GM18867 (cell line): ENCODE measurements around the gene TNFRSF14.
"Not testable (repeated sequence)": the region's sequence is repeated elsewhere in the genome, so short reads cannot be mapped to it uniquely, and the experiment has no call there.

ENCODE experiments used
- ATAC-seq: cut with Tn5 transposase; IDR thresholded peaks from one replicate; pipeline ENCODE4 v1.9.1; 2021; ENCODE audit warnings: mild to moderate bottlenecking, moderate library complexity; ENCODE audit not compliant: unreplicated experiment

TNFRSF14 gene

DNA sequence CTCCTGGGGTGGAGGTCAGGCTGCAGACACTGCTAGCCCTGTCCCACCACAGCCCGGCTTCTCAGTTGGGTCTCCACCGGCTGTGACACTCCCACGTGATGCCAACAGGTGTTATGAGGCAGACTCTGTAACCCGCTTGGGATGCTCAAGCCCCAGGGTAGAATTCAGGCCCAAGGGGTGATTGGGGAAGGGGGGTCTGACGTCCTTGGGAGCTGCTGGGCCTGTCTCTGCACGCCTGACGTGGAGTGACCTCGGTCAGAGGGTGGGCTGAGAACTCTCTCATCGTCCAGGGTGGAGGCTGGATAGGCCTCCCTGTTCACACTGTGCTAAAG lies 18.4 kb upstream of the TNFRSF14 start:
- ATAC-seq: no peak

DNA sequence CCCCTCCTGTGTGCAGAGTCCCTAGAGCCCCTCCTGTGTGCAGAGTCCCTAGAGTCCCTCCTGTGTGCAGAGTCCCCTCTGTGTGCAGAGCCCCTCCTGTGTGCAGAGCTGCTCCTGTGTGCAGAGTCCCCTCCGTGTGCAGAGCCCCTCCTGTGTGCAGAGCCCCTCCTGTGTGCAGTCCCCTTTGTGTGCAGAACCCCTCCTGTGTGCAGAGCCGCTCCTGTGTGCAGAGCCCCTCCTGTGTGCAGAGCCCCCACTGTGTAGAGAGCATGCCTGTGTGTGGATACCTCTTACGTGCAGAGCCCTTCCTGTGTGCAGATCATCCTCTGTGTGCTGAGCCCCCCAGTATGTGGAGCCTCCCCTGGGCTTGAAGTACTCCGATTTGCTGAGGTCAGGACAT lies 17.8 kb upstream of the TNFRSF14 start:
- no peak for ATAC-seq

DNA sequence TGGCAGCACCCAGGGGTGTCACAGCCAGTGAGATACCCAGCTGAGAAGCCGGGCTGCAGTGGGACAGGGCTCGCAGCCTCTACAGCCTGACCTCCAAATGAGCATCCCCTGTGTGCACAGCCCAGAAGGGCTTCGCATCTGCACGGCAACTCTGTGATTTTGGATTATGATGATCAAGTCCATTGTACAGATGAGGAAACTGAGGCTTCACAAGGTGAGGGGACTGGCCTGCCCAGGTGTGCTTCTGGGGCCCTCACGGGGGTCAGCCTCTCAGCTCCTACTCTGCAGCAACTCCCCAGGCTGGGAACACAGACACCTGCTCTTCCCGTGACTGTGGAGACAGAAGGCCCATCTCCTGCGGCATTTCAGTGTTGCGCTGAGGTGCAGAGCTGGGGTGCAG lies 17.3 kb upstream of the TNFRSF14 start:
- no peak for ATAC-seq

DNA sequence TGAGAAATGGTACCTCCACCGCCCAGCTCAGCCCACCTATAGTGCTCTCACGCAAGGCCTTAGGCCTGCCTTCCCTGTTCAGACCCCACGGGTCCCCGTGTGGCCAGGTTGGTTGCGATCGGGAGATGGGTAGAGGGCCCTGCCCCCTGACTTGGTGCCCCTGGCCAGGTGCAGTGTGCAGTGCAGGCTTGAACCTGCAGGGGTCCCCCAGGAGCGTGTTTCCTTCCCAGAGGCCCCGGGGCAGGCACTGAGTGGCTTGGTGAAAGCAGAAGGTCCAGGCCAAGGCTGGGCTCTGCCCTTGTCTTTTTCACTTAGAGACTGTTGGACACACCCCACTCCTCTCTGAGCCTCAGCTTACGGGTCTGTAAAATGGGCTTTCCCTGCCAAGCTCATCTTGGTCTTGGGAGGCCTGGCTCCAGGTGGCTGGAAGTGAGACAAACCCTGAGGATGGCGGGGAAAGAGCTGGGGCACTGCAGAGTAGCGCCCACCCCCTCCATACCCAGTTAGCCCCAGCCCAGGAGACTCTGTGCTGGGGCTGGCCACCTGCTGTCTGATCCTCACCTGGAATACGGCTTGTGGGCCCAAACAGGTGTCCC lies 16.8 kb upstream of the TNFRSF14 start:
- peak; percentile 39 for ATAC-seq

DNA sequence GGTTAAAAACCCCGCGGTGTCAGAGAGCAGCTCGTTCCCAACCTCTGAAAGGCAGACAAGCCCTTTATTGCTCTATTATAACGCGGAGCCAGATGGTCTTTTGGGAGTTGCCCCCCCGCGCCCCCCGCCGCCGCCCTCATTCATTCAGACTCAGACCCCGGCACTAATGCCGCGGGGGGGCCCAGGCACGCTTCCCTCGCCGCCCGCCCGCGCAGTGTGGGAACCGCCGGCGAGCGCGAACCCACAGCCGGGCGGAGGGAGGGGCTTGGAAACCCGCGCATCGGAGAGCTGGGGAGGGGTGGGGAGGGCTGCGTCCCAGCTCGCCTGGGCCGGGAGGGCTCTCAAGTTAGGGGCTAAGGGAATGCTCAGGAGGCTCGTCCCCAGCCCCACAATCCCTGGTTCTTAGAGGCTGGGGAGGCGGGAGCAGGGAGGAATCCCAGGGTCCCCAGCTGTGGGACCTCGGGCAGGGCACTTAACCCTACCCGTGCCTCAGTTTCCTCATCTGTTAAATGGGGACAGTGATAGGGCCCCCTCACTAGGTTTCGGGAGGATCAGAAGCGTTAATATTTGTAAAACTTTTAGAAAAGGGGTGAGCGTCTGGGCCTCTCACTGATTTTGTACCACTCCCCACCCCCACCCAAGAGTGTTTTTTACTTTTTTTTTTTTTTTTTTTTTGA lies 15.2 kb upstream of the TNFRSF14 start:
- no peak for ATAC-seq

DNA sequence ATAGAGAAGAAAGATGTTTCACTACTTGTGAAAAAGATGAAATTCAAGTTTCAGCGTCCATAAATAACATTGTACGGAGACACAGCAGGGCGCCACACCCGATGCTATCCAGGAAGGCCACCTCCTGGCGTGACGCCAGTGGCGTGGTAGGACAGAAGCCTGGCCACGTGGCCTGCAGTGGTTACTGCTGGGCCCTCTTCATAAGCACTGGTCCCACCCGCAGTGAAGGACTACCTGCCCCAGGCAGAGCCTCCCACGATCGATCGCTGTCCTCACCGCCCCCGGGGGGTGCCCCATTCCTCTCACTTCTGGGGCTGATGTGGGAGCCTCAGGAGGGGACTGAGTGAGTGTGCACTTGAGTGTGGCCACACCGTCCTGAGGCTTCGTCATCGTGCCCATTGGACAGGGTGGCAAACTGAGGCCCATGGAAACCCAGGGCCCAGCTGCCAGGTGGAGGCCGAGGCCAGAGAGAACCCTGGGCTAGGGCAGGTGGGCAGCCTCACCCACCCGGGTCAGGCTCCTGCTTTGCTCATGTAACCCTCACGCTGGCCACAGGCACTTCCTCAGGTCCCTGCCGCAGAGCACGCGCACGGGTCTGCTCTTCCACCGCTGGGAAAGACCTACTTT lies 14.4 kb upstream of the TNFRSF14 start:
- ATAC-seq: no peak

DNA sequence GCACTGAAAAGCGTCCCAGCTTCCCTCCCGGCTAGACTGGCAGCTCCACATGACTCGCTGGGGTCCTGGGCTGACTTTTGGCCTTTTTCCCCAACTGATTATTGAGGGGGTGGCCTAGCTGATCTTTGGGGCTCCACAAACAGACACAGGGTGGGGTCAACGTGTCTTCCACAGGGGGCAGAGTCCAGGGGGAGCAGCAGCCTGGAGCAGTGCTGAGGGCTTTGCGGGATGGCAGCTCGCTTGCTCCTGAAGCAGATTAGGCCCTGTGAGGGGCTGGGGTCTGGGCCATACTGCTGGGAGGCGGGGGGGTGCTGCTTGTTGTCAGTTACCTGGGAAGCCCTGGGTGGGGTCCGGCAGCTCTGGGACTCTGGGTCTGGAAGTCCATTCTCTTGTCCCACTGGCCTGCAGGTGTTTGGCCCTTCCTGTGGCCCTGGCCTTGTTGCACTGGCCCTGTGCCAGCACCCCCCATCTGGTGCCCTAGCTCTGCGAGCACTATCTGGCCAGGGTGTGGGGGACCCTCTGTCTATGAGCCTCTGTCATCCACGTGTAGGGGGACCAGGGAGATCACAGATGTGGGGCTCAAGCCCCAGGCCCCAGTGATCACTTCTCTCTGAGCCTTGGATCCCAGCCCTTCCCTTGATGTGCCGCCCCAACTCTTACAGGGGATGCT lies 13.8 kb upstream of the TNFRSF14 start:
- no peak for ATAC-seq

DNA sequence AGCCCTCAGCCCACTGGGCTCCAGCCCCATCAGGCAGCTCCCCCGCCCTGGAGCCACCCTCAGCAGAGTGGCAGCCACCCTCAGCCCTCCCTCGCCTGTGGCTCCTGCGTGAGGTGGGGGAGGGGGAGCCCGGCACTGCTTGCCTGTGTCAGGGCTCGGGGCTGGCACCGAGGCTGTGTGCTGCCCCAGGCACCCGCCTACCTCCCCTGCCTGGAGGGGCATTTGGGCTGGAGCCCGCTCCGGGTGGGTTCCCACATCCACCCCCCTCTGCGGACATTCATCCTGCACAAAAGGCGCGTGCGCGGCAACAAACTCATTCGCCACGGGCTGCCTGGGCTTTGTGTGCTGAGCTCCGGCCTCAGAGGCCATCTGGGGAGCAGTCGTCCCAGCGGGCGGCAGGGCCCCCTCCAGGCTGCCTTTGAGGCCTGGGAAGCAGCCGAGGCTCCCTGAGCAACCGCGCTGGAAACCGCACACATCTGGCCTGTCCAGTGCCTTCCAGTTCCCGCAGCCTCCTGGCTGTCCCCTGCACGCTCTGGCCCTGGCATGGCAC lies 12.6 kb upstream of the TNFRSF14 start:
- no peak for ATAC-seq

DNA sequence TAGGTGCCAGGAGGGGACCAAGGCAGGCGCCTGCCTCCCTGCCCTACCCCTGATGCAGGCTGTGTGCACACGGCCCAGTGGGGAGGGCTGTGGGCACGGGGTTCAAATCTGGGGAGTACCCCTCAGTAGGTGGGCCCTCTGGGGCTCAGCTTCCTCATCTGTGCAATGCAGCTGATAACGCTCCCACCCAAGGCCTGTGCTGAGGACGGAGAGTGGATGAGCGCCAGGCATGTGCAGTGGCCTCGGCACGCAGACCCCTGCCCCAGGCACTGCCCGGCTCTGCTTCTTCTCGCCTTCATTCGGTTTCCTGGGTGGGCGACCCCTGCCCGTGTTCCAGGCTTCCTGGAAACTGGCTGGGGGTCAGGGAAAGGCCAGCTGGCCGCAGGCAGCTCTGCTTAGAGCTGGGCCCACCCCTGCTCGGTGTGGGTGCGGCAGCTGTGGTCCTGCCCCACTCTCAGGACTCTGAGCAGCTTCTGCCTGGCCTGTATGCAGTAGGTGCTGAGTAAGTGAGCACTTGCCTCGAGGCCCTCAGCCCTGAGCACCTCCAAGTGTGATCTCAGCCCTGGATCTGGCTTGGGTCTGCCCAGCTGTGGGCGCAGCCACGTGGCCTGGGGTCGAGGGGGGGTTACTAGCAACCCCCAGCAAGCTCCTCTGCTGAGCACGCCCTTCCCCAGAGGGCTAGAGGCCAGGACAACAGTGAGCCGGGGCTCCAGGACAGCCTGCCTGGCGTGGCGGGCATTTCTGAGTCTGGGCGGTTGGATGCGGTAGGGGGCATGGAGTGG lies 11.9 kb upstream of the TNFRSF14 start:
- ATAC-seq: no peak

DNA sequence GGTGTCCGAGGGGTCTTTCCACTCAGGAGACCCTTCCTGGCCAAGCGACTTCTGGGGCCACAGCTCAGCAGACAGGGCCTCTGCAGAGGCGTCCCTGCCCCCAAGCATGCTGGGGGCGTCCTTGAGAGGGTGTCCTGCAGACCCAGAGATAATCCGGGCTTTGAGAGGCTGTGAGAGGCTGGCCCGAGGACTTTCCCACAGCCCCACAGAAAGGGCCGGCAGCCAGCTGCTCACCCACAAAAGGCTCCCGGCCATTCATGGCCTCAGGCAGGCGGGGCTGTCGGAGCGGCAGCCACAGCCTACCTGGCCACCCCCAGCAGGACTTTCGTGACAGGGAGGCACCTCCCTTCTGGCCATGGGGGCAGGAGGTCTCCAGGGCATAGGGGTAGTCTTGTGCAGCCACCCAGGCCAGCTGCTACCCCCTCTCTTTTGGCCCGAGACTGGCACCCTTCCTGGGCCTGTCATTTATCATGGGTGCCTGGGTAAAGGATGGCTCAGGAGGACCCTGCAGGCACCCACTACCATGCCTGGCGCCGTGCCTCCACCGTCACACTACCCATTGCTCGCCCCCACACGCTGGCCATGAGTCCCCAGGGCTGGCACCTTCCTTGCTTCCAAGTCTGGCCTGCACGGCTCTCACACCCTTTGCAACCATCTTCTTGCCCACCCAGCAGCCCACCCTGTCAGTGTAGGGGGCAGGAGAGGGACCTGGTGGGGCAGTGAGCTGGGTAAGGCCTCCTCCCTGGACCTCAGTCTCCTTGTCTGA lies 11.1 kb upstream of the TNFRSF14 start:
- no peak for ATAC-seq

DNA sequence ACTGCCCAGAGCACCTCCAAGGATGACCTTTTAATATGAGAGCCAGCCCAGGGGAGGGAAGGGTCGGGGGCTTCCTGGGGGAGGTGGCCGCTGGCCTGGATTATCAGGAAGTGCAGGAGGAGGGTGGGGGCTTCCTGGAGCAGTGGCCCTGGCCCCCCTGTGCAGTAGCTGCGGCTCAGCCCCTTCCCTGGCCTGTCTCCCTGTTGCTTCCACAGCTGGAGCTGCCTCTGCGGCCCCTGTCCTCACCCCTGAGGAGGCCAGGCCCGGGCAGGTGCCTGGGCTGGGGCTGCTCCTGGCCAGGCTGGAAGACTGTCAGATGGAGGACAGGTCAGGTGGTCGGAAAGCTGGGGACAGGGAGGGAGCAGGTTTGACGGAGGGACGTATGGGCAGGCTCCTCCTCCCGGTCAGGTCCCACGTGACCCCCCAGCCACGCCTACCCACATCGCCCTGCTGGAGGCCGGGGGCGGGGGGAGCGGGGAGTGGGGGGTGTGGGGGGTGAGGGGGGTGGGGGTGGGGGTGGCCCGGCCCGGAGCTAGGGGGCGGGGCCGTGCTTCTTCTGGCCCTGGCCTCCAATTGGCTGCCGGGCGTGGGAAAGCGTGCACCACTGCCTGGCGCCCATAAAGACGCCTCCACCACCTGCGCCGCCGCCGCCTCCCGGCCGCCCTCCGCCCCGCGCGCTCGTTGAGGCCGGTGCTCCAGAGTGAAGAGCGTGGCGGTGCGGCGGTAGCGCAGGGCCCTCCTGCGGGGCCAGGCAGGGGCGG lies 10.2 kb upstream of the TNFRSF14 start:
- peak; percentile 35 for ATAC-seq

DNA sequence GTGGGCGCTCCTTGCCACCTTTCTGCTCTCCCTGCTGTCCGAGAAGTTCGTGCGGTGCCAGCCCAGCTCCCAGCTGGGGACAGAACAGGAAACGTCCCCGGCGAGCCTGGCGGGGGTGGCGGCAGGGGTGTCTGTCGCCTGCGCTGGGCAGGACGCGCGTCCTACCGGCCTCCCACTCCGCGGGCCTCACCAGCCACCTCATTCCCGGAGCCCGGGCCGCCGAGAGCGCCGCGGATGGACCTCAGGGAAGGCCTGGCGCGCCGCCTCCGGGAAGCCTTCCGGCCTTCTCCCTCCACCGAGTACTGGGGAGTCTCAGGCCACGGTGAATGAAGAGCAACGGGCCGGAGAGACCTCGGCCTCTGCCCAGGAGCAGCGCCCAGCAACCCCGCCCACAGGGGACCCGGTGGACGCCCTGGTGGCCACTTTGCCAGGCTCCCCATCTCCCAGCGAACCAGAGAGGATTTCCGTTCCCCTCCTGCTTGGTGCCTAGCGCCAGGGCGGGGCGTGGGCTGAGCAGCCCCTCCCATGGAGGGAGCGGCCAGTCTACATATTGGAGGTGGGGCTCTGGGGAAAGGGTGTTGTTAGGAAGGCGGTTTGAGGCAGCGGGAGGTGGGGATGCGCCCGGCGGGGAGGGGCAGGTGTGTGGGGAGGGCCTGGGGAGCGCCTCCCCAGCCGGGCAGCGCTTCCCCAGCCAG lies 9.5 kb upstream of the TNFRSF14 start:
- ATAC-seq: peak; percentile 28

DNA sequence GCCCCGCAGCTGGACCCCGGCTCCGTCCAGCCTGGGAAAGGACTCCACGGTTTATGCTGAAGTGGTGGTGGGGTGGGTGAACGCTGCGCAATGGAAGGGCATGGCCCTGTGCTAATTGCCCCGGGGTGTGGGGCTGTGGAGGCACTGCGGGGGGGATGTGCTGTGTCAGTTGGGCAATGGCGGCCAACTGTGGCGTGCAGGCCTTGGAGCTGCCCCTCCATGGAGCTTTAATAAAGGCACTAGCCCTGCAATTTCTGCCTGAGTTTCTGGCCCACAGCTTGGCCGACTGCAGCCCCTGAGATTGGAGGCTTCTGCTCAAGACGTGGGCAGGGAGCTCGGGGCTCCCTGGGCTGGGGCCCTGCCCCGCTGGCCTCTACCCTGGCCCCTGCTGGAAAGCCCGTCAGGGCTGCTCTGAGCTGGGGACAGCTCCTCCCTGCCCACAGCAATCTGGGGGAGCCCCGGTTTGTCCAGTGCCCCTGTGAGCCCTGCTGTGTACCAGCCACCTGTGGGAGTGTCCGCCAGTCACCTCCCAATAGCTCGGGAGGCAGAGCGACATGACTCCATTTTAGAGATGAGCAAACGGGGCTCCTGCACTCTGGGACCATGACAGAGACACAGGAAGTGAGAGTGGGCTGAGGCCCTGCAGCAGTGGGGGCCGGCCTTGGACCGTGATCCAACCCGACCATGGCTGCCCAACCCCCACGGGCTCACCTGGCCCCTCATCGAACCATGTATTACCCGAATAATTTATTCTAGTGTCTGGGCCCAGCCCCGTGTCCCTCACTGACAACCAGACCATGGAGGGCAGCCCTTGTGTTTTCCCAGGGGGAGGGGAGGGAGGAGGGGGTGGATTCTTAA lies 8.7 kb upstream of the TNFRSF14 start:
- ATAC-seq: no peak

DNA sequence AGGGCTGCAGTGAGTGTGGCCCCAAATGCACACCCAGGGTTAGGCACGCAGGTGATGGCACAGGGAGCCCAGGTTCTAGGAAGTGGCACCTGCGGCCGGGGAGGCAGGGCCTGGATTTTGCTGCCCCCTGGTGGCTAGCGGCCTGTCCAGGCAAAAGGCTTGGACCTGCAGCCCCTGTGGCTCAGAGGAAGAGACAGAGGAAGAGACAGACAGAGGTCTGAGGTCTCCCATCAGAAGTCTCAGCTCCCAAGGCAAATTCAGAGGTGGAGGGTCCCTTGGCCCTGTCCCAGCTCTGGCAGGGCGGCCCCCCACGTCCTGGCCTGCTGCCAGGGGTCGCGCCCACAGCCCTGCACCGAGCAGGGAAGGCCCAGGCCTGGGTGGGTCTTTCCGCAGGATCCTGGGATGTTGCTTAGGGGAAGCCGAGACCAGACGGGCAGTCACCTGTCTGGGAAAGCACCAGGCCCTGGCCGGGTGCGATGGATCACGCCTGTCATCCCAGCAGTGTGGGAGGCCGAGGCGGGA lies 8.0 kb upstream of the TNFRSF14 start:
- peak; percentile 15 for ATAC-seq

DNA sequence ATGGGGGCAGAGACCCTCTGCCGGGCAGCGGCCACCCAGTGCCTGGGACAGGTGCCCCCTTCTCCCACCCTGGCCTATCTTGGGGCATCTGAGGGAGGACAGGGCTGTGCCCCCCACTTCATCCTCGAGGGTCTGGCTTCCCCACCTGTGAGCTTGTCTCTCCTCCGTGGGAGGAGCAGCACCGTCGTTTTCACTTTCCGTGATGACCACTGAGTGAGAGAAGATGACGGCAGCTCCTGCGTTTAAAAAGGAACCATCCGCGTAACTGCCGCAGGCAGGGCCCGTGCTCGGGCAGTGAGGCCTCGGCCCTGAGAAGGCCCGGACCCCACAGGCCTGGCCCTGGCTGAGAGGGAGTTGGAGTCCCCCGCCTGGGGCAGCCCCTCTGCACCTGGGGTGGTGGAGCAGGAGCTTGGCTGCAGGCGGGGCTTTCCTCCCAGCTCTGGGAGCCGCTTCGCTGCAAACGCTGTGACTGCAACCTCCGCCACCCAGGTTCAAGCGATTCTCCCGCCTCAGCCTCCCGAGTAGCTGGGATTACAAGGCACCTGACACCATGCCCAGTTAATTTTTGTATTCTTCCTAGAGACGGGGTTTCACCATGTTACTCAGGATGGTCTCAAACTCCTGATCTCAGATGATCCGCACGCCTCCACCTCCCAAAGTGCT lies 6.7 kb upstream of the TNFRSF14 start:
- ATAC-seq: not testable (repeated sequence)

DNA sequence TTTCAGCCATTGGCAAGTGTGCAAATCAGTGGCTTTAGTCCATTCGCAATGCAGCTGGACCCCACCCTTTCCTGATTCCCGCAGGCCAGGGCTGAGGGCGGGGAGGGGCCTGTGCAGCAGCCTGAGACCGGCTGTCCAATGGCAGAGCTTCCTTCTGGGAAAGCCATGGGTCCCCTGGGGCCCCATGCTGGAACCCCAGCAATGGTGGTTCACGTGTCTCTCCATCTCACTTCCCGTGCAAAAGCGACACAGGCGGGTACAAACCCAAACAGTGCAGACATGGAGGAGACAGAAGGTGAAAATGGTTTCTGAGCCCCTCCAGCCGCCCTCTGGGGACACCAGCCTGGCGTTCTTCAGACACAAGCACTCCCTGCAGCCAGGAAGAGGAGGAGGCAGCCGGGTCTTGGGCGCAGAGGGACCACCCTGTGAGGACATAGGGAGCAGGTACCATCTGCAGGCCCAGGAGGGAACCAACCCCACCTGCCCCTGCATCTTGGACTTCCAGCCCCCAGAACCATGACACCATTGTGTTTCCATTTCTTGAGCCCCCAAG lies 5.8 kb upstream of the TNFRSF14 start:
- ATAC-seq: not testable (repeated sequence)

DNA sequence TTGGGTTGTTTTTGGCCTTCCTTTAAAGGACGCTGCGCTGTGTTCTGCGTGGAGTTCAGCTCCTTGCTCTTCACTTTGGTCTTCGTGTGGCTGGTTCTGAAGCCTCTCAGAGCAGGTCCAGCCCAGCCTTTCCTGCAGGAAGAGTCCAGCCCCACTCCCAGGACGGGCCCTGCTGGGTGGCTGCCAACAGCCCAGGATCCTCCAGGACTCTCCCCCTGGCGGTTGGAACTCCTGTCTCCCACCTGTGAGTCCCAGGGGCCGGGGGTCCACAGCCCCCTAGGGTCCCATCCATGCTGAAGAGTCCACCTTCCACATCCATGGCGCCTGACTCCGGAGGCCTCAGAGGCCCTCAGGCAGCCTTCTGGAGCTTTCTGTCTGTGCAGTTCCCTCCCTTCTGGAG lies 4.6 kb upstream of the TNFRSF14 start:
- not testable (repeated sequence) for ATAC-seq
